Gastroesophageal sphincter (tissue), 3 donors: ENCODE measurements around the gene MAGEB17.

Experiments
- EP300 ChIP-seq: sonication (generic); formaldehyde crosslinking; IDR thresholded peaks from one replicate; pipeline ENCODE4 v1.6.1; 2017; ENCODE audit warnings: antibody characterized with exemption, mild to moderate bottlenecking
- POLR2A ChIP-seq, 2 donors: fragments of 450-650 bp; IDR thresholded peaks; one replicate each; pipeline ENCODE4 v1.6.1; 2017; ENCODE audit warnings: antibody characterized with exemption in 2 of 2, mild to moderate bottlenecking in 2 of 2, moderate library complexity in 1 of 2
- POLR2AphosphoS5 ChIP-seq: sonication (generic); formaldehyde crosslinking; IDR thresholded peaks from one replicate; pipeline ENCODE4 v1.6.1; 2017; ENCODE audit warnings: antibody characterized with exemption
- TF ChIP-seq, protein P1 (sequence below), 4 experiments: fragments of 200-600 bp in 2 of 4; fragments of 450-650 bp in 2 of 4; sonication (generic) in 1 of 4; IDR thresholded peaks; one replicate each; pipeline ENCODE4 v1.5.1; 2017 to 2019; ENCODE audit warnings: antibody characterized with exemption in 4 of 4, mild to moderate bottlenecking in 2 of 4, moderate library complexity in 2 of 4

DNA sequence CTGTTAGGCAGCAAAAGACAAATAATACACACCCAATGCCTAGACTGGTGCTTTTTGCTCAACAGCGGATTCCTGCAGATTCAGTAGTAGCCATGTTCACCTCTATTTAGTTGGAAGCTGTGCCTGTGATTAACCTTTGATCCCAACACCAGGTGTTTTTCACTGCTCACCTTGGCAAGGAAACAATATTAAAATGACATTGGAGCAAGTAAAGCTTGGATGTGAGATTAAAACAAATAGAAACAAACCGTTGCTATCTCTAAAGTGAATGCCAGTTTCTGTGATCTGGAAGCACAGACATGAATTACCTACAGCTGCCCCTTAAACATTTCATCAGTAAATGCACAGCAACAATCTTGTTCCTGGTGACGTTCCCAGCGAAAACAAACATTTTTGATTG, 35.7 kb downstream of the MAGEB17 start:
- TF ChIP-seq, protein P1, sequence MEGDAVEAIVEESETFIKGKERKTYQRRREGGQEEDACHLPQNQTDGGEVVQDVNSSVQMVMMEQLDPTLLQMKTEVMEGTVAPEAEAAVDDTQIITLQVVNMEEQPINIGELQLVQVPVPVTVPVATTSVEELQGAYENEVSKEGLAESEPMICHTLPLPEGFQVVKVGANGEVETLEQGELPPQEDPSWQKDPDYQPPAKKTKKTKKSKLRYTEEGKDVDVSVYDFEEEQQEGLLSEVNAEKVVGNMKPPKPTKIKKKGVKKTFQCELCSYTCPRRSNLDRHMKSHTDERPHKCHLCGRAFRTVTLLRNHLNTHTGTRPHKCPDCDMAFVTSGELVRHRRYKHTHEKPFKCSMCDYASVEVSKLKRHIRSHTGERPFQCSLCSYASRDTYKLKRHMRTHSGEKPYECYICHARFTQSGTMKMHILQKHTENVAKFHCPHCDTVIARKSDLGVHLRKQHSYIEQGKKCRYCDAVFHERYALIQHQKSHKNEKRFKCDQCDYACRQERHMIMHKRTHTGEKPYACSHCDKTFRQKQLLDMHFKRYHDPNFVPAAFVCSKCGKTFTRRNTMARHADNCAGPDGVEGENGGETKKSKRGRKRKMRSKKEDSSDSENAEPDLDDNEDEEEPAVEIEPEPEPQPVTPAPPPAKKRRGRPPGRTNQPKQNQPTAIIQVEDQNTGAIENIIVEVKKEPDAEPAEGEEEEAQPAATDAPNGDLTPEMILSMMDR (IDR thresholded peaks at IDR 0.05): no peak
- no peak for TF ChIP-seq POLR2A (IDR thresholded peaks at IDR 0.05)
- TF ChIP-seq EP300: no peak
- no peak for TF ChIP-seq POLR2AphosphoS5
